Measurements from ENCODE around the gene CFD. TPM values are rescaled to one million over a fixed set of nuclear protein-coding genes. Genes with fewer than 3 reads are reported as not detected.
"Not testable (repeated sequence)": the region's sequence is repeated elsewhere in the genome, so short reads cannot be mapped to it uniquely, and the experiment has no call there.

Gene CFD
- total RNA-seq, 2 donors from 2014 or later: 134 to 825 TPM

DNA sequence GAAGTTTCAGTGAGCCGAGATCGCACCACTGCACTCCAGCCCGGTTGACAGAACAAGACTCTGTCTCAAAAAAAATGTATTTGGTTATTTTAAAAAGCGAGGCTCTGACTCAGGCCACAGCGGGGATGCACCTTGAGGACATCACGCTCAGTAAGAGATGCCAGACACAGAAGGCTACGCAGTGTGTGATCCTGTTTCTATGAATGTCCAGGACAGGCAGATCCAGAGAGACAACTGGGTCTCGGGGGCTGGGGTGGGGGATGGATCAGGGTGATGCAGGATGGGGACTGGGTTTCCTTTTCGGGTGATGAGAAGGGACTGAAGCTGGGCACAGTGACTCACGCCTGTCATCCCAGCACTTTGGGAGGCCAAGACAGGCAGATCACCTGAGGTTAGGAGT lies 28.1 kb downstream of the CFD start:
- no peak for DNase-seq
- intact Hi-C loops (cut with DNase I): no loop called here
- whole genome bisulfite sequencing, 2 donors: 95 to 96% methylated on average over 10 of the region's 10 CpGs
- no peak for TF ChIP-seq POLR2A (IDR thresholded peaks at IDR 0.05)
- TF ChIP-seq, protein P1, sequence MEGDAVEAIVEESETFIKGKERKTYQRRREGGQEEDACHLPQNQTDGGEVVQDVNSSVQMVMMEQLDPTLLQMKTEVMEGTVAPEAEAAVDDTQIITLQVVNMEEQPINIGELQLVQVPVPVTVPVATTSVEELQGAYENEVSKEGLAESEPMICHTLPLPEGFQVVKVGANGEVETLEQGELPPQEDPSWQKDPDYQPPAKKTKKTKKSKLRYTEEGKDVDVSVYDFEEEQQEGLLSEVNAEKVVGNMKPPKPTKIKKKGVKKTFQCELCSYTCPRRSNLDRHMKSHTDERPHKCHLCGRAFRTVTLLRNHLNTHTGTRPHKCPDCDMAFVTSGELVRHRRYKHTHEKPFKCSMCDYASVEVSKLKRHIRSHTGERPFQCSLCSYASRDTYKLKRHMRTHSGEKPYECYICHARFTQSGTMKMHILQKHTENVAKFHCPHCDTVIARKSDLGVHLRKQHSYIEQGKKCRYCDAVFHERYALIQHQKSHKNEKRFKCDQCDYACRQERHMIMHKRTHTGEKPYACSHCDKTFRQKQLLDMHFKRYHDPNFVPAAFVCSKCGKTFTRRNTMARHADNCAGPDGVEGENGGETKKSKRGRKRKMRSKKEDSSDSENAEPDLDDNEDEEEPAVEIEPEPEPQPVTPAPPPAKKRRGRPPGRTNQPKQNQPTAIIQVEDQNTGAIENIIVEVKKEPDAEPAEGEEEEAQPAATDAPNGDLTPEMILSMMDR (IDR thresholded peaks at IDR 0.05): no peak
- H3K27ac ChIP-seq: no peak overlapping the region
- peaks cover 9% of the 10 kb centered on the region for H3K4me1 ChIP-seq
- H3K27me3 ChIP-seq: no peaks in the 10 kb centered on the region
- peaks cover 3 to 5% of the 10 kb centered on the region in 2 donors for H3K36me3 ChIP-seq (replicated peaks in 1 of 2; ENCODE audit: insufficient read depth in 1 of 2, low read depth in 2 of 2)
- H3K4me3 ChIP-seq: no peak overlapping the region
- ATAC-seq: no peak
- H3K9me3 ChIP-seq: no peaks in the 10 kb centered on the region

DNA sequence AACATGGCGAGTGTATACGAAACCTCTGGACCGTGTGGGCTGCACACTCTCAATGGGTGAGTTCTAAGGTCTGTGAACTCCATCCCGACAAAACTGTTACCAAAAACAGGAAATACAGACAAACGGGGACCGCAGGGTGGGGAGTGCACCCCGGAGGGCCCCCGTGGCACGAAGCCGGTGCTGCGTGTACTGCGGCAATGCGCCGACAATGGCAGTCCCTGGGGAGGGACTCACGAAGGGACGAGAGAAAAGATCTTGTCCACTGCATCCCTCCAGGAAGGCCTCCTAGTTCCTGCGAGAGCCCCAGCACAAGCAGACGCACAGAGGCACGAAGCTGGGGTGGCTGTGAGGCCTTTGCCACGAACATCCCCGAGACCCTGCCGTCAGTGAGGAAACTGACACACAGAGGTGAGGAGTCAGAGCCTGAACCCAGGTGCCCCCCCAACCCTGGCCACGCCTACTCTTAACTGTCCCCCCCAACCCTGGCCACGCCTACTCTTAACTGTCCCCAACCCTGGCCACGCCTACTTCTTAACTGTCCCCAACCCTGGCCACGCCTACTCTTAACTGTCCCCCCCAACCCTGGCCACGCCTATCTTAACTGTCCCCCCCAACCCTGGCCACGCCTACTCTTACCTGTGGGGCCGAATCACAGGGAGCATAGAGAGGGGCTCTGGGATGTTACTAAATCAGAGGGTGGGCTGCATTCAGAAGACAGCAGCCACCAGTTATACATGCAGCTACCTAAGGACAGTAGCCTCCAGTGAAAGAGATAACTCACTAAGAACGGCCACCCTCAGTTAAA lies 29.3 kb downstream of the CFD start:
- H3K27ac ChIP-seq: no peak overlapping the region
- WGBS, 2 donors: 88 to 96% methylated on average over 27 to 30 of the region's 30 CpGs
- ATAC-seq: no peak
- intact Hi-C loops (cut with DNase I): no loop called here
- H3K4me1 ChIP-seq: peaks cover 13% of the 10 kb centered on the region
- H3K36me3 ChIP-seq (replicated peaks in 1 of 2; ENCODE audit: insufficient read depth in 1 of 2, low read depth in 2 of 2): peaks cover 3 to 5% of the 10 kb centered on the region in 2 donors
- H3K27me3 ChIP-seq: no peaks in the 10 kb centered on the region
- H3K4me3 ChIP-seq: no peak overlapping the region
- TF ChIP-seq POLR2A (IDR thresholded peaks at IDR 0.05): no peak
- TF ChIP-seq, protein P1 (IDR thresholded peaks at IDR 0.05): no peak
- H3K9me3 ChIP-seq: no peaks in the 10 kb centered on the region
- DNase-seq: no peak

DNA sequence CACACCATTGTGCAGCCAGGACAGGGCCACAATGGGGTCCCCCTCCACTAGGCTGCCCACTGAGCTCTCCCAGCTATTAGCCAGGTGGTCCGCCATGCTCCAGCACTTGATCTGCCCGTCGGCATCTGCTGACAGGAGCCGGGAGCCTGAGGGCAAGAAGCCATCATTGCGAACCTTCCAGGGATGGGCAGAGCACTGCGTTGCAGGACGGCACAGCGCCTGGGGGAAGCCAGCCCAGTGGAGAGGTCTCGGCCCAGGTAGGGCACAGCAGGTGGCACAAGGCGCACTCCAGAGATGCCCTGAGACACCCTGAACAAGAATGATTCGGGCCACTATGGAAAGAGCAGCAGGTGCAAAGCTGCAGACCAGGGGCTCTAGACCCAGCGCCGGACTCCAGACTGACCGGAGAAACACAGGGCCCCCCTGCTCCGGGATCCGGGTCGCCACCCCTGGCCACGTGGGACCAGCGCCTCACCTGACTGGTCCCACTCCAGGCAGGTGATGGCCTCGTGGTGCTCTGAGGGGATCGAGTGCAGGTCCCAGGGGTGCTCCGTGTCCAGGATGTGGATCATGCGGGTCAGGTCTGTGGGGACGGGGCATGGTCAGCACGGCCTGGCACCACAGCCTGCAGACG lies 30.3 kb downstream of the CFD start:
- no peak overlapping the region for H3K27ac ChIP-seq
- TF ChIP-seq POLR2A (IDR thresholded peaks at IDR 0.05): no peak
- TF ChIP-seq, protein P1 (IDR thresholded peaks at IDR 0.05): no peak
- H3K4me3 ChIP-seq: no peak overlapping the region
- intact Hi-C loops (cut with DNase I): no loop called here
- H3K9me3 ChIP-seq: no peaks in the 10 kb centered on the region
- peaks cover 13% of the 10 kb centered on the region for H3K4me1 ChIP-seq
- no peak for DNase-seq
- 92 to 100% methylated on average over 1 to 14 of the region's 26 CpGs for WGBS, 2 donors
- peaks cover 3 to 5% of the 10 kb centered on the region in 2 donors for H3K36me3 ChIP-seq (replicated peaks in 1 of 2; ENCODE audit: insufficient read depth in 1 of 2, low read depth in 2 of 2)
- ATAC-seq: no peak
- H3K27me3 ChIP-seq: no peaks in the 10 kb centered on the region

DNA sequence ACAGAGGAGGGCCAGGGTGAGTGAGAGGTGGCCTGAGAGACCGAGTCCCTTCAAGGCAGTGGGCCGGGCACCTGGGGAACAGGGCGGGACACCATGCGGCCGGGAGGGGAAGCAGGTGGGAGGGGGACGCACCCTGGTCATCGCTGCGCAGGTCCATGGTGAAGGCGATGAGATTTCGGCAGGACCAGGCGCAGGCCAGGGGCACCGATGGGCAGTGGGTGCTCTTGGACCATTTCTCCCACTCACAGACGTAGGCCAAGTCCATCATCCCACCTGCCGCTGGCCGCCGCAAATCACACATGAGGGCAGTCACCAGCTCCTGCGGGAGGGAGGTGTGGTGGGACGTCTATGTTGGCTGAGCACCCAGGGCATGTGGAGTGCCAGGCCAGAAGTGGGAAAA lies 31.4 kb downstream of the CFD start:
- Histone ChIP-seq H3K4me1 (peaks cover 13% of the 10 kb centered on the region), H3K9me3 (no peaks in the 10 kb centered on the region), H3K4me3 (no peak overlapping the region), H3K27me3 (no peaks in the 10 kb centered on the region), H3K36me3 (replicated peaks in 1 of 2; ENCODE audit: insufficient read depth in 1 of 2, low read depth in 2 of 2) (peaks cover 0 to 4% of the 10 kb centered on the region in 2 donors), H3K27ac (peak overlapping the region in 3 of 4 donors; percentile 46 to 98 (median 95))
- intact Hi-C loops (cut with DNase I): no loop called here
- TF ChIP-seq, protein P1 (IDR thresholded peaks at IDR 0.05): no peak
- TF ChIP-seq POLR2A (IDR thresholded peaks at IDR 0.05): no peak
- no peak for DNase-seq
- 77 to 81% methylated on average over 10 to 16 of the region's 18 CpGs for WGBS, 2 donors
- ATAC-seq: no peak

DNA sequence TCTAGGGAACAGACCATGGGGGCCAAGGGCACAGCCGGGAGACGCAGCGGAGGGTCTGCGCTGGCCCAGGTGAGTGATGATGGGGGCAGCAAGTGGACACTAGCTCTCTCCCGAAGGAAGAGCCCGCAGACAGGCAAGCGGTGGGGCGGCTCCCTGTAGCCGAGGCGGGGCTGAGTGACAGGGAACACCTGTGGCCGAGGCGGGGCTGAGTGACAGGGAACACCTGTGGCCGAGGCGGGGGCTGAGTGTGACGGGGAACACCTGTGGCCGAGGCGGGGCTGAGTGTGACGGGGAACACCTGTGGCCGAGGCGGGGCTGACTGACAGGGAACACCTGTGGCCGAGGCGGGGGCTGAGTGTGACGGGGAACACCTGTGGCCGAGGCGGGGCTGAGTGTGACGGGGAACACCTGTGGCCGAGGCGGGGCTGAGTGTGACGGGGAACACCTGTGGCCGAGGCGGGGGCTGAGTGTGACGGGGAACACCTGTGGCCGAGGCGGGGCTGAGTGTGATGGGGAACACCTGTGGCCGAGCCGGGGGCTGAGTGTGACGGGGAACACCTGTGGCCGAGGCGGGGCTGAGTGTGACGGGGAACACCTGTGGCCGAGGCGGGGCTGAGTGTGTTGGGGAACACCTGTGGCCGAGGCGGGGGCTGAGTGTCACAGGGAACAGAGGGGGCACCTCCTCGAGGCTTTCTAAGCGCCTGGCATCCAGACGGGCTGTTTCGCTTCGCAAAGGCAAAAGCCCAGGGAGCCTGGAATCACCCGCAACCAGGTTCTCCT lies 32.1 kb downstream of the CFD start:
- ATAC-seq; H3K27me3 ChIP-seq; H3K9me3 ChIP-seq; intact Hi-C loops (cut with DNase I); H3K36me3 ChIP-seq (replicated peaks in 1 of 2; ENCODE audit: insufficient read depth in 1 of 2, low read depth in 2 of 2): not testable (repeated sequence)
- peak overlapping the region; percentile 88 to 98 (median 96) for H3K27ac ChIP-seq
- peak overlapping the region in 1 of 2 donors; percentile 67 for H3K4me3 ChIP-seq
- peaks cover 13% of the 10 kb centered on the region for H3K4me1 ChIP-seq
- peak; percentile 83 to 93 (median 91) for DNase-seq
- WGBS, 2 donors: 24 to 30% methylated on average over 20 to 45 of the region's 50 CpGs

Measured in body of pancreas (tissue), 4 donors.